NCI-H187 (cell line): ENCODE data around the gene SFR1.
"Not testable (repeated sequence)": the region's sequence is repeated elsewhere in the genome, so short reads cannot be mapped to it uniquely, and the experiment has no call there.

Experiments used
- DNase-seq, 2 experiments: peaks; one replicate each; lab custom pipeline; 2025; lab: John Stamatoyannopoulos, UW

Gene SFR1

GRCh38 chr10:104174136-104174535, 52.2 kb downstream of the SFR1 start:
- DNase-seq: not testable (repeated sequence)
